ENCODE results near the gene CACNA1A. TPM values are rescaled to one million over a fixed set of nuclear protein-coding genes. Genes with fewer than 3 reads are reported as not detected.
A peak's percentile ranks its signal among the peaks of the same experiment; 100 is the strongest.

Gene CACNA1A
- total RNA-seq, 2 experiments from 2014 or later: 0.19 to 0.78 TPM

- ChIA-PET POLR2A (no interaction called here), CTCF (ENCODE audit: unreplicated experiment) (no interaction called here)
- BruUV-seq (replicated peaks): no TSS peak
These were observed 104.9 kb downstream of the CACNA1A start for GRCh38 chr19:13401388-13401787.

DNA sequence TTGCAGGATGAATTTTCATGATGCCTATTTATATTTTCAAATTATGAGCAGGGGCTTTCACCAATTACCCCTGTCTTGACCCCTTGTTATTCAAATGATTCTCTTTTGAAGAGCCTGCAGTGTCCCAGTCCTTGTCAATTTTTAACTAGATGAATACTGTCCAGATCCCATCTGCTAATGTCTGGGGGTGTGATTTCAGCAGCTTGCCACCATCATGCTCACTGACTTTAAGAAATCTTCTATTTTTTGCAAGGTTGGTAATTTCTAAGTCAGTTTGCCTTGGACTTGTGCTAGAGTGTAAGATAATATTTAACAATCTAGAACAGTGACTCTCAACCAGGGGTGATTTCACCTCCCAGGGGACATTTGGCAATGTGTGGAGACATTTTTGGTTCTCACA lies 106.0 kb downstream of the CACNA1A start:
- intact Hi-C loops (cut with micrococcal nuclease; ENCODE audit: unreplicated experiment): no loop called here
- Histone ChIP-seq H3K9me3 (ENCODE audit: low read length) (no peaks in the 10 kb centered on the region), H3K4me1 (ENCODE audit: insufficient read depth, low read length, poor library complexity, severe bottlenecking) (no peaks in the 10 kb centered on the region), H3K9me2 (ENCODE audit: insufficient read depth, low read length) (no peaks in the 10 kb centered on the region), H2AFZ (ENCODE audit: low read length) (no peak overlapping the region), H3K36me3 (ENCODE audit: insufficient read depth, low read length) (no peaks in the 10 kb centered on the region), H3K4me2 (ENCODE audit: low read length) (no peak overlapping the region), H3K4me3 (ENCODE audit: low read depth, low read length, poor library complexity, severe bottlenecking) (no peak overlapping the region), H4K20me1 (ENCODE audit: insufficient read depth, low read length) (no peaks in the 10 kb centered on the region), H3K27ac (ENCODE audit: low read depth, low read length, poor library complexity, severe bottlenecking) (no peak overlapping the region), H3K79me2 (ENCODE audit: insufficient read depth, low read depth, low read length) (no peaks in the 10 kb centered on the region)
- DNase-seq (ENCODE audit: low spot score): no peak
- CTCF ChIA-PET (ENCODE audit: unreplicated experiment): no interaction called here
- no peak for TF ChIP-seq EZH2phosphoT487 (IDR thresholded peaks at IDR 0.05; ENCODE audit: borderline replicate concordance, low read depth, low read length)
- TF ChIP-seq, protein P1, sequence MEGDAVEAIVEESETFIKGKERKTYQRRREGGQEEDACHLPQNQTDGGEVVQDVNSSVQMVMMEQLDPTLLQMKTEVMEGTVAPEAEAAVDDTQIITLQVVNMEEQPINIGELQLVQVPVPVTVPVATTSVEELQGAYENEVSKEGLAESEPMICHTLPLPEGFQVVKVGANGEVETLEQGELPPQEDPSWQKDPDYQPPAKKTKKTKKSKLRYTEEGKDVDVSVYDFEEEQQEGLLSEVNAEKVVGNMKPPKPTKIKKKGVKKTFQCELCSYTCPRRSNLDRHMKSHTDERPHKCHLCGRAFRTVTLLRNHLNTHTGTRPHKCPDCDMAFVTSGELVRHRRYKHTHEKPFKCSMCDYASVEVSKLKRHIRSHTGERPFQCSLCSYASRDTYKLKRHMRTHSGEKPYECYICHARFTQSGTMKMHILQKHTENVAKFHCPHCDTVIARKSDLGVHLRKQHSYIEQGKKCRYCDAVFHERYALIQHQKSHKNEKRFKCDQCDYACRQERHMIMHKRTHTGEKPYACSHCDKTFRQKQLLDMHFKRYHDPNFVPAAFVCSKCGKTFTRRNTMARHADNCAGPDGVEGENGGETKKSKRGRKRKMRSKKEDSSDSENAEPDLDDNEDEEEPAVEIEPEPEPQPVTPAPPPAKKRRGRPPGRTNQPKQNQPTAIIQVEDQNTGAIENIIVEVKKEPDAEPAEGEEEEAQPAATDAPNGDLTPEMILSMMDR (conservative IDR thresholded peaks at IDR 0.05; ENCODE audit: low read length): no peak
- POLR2A ChIA-PET: no interaction called here
- no TSS peak for BruUV-seq (replicated peaks)

More at GRCh38 chr19:13401388-13401787, 104.9 kb downstream of the CACNA1A start:
- H3K4me3 ChIP-seq (ENCODE audit: low read depth, low read length, poor library complexity, severe bottlenecking): no peak overlapping the region
- no peaks in the 10 kb centered on the region for H3K4me1 ChIP-seq (ENCODE audit: insufficient read depth, low read length, poor library complexity, severe bottlenecking)
- DNase-seq (ENCODE audit: low spot score): peak; percentile 27
- no peaks in the 10 kb centered on the region for H3K79me2 ChIP-seq (ENCODE audit: insufficient read depth, low read depth, low read length)
- TF ChIP-seq, protein P1 (conservative IDR thresholded peaks at IDR 0.05; ENCODE audit: low read length): no peak
- TF ChIP-seq EZH2phosphoT487 (IDR thresholded peaks at IDR 0.05; ENCODE audit: borderline replicate concordance, low read depth, low read length): no peak
- H4K20me1 ChIP-seq (ENCODE audit: insufficient read depth, low read length): no peaks in the 10 kb centered on the region
- no peaks in the 10 kb centered on the region for H3K9me3 ChIP-seq (ENCODE audit: low read length)
- H2AFZ ChIP-seq (ENCODE audit: low read length): peak overlapping the region; percentile 48; the same call in 1 of the 2 replicates
- no peak overlapping the region for H3K4me2 ChIP-seq (ENCODE audit: low read length)
- H3K36me3 ChIP-seq (ENCODE audit: insufficient read depth, low read length): no peaks in the 10 kb centered on the region
- intact Hi-C loops (cut with micrococcal nuclease; ENCODE audit: unreplicated experiment): no loop called here
- no peaks in the 10 kb centered on the region for H3K9me2 ChIP-seq (ENCODE audit: insufficient read depth, low read length)
- no peak overlapping the region for H3K27ac ChIP-seq (ENCODE audit: low read depth, low read length, poor library complexity, severe bottlenecking)

- CTCF ChIA-PET (ENCODE audit: unreplicated experiment): no interaction called here
- Histone ChIP-seq H3K9me2 (ENCODE audit: insufficient read depth, low read length) (no peaks in the 10 kb centered on the region), H2AFZ (ENCODE audit: low read length) (no peak overlapping the region), H3K79me2 (ENCODE audit: insufficient read depth, low read depth, low read length) (no peaks in the 10 kb centered on the region), H3K4me3 (ENCODE audit: low read depth, low read length, poor library complexity, severe bottlenecking) (no peak overlapping the region), H3K4me2 (ENCODE audit: low read length) (no peak overlapping the region), H3K9me3 (ENCODE audit: low read length) (no peaks in the 10 kb centered on the region), H3K4me1 (ENCODE audit: insufficient read depth, low read length, poor library complexity, severe bottlenecking) (no peaks in the 10 kb centered on the region), H3K27ac (ENCODE audit: low read depth, low read length, poor library complexity, severe bottlenecking) (no peak overlapping the region), H4K20me1 (ENCODE audit: insufficient read depth, low read length) (no peaks in the 10 kb centered on the region), H3K36me3 (ENCODE audit: insufficient read depth, low read length) (no peaks in the 10 kb centered on the region)
- no TSS peak for BruUV-seq (replicated peaks)
- DNase-seq (ENCODE audit: low spot score): no peak
- intact Hi-C loops (cut with micrococcal nuclease; ENCODE audit: unreplicated experiment): no loop called here
- TF ChIP-seq, protein P1 (conservative IDR thresholded peaks at IDR 0.05; ENCODE audit: low read length): no peak
- TF ChIP-seq EZH2phosphoT487 (IDR thresholded peaks at IDR 0.05; ENCODE audit: borderline replicate concordance, low read depth, low read length): no peak
- POLR2A ChIA-PET: no interaction called here
These were observed 106.5 kb downstream of the CACNA1A start for GRCh38 chr19:13399746-13400145.
